Measurements from ENCODE around the gene CNOT3. TPM values are rescaled to one million over a fixed set of nuclear protein-coding genes. Genes with fewer than 3 reads are reported as not detected.

The CNOT3 gene
- total and polyA plus RNA-seq, 2 of the 13 experiments (the other 11 are each of a cell fraction or from before 2014, with no cell fraction given) = 4.3 to 5.8 TPM

- FAIRE-seq = no peak
- TF ChIP-seq ZNF121 (CRISPR knock-in tag; IDR thresholded peaks at IDR 0.05) = peak; percentile 70
- 0 out of 2 replicates have a peak, but pooled peaks have one; percentile 14 for TF ChIP-seq ZGPAT (CRISPR knock-in tag; IDR thresholded peaks at IDR 0.05)
- TF ChIP-seq ZNF605 (CRISPR knock-in tag; IDR thresholded peaks at IDR 0.05) = 0 out of 2 replicates have a peak, but pooled peaks have one; percentile 44
- 0 out of 2 replicates have a peak, but pooled peaks have one; percentile 11 for TF ChIP-seq CEBPG (CRISPR knock-in tag; IDR thresholded peaks at IDR 0.05)
- TF ChIP-seq TRAFD1 (CRISPR knock-in tag; IDR thresholded peaks at IDR 0.05; ENCODE audit: borderline replicate concordance) = no peak
- in situ Hi-C loops (cut with HindIII; ENCODE audit: extremely low pct_ligation_motif_present, low pct_unique_long_range_greater_than_20kb) (no loop called here), intact Hi-C loops (cut with micrococcal nuclease; ENCODE audit: unreplicated experiment) (loop anchor here (5.0 kb wide), 1 partner anchor 65 kb away; the partner anchor contains the start of gene CNOT3)
- Histone ChIP-seq H4K20me1 (ENCODE audit: insufficient read depth, low read length) (peaks cover 63% of the 10 kb centered on the region), H3K36me3 (replicated peaks in 1 of 2; ENCODE audit: control insufficient read depth in 1 of 2, insufficient read depth in 2 of 2, low read length in 2 of 2) (peaks cover 17 to 60% of the 10 kb centered on the region in 2 experiments), H3K4me1 (ENCODE audit: insufficient read depth, low read length) (peaks cover 63% of the 10 kb centered on the region), H3K9me3 (ENCODE audit: low read length) (no peaks in the 10 kb centered on the region), H3K79me2 (ENCODE audit: insufficient read depth, low read length) (peaks cover 54% of the 10 kb centered on the region), H2AFZ (ENCODE audit: low read length) (no peak overlapping the region), H3K27ac (ENCODE audit: extremely low read length, insufficient read depth, low read length) (peak overlapping the region; percentile 91), H3K27me3 (ENCODE audit: control insufficient read depth in 1 of 2, insufficient read depth in 2 of 2, low read length in 2 of 2) (no peaks in the 10 kb centered on the region; a peak in 1 of 5 replicates), H3K9ac (ENCODE audit: insufficient read depth, low read depth, low read length) (peak overlapping the region; percentile 96), H3K4me2 (ENCODE audit: low read depth, low read length) (peak overlapping the region; percentile 87), H3K4me3 (replicated peaks in 1 of 3; ENCODE audit: insufficient read depth in 1 of 3, low read depth in 2 of 3, low read length in 3 of 3) (peak overlapping the region; percentile 61 to 83 (median 72))
- DNase-seq (ENCODE audit: low spot score) = no peak
- no TSS peak for BruUV-seq (replicated peaks)
- POLR2A ChIA-PET = interaction anchor here (1.4 to 8.7 kb wide), 2 partner anchors 9 to 11 kb away, joined by 5 to 306 read pairs; partner anchors contain the start of genes MBOAT7 and TSEN34
- CTCF ChIA-PET (ENCODE audit: low intra/inter-chr PET ratio, low total read pairs) = no interaction called here
- no peak for ATAC-seq
- WGBS (ENCODE audit: low lambda C conversion rate) = 47% methylated on average over 13 of the region's 13 CpGs
These were observed 64.4 kb downstream of the CNOT3 start for GRCh38 chr19:54201980-54202379.

Measured in HepG2 (cell line).